ENCODE measurements around the gene ARPC5.
A peak's percentile ranks its signal among the peaks of the same experiment; 100 is the strongest.

The ARPC5 gene

GRCh38 chr1:183609759-183610452 is 25.7 kb downstream of the ARPC5 start:
- no peak for DNase-seq

DNA sequence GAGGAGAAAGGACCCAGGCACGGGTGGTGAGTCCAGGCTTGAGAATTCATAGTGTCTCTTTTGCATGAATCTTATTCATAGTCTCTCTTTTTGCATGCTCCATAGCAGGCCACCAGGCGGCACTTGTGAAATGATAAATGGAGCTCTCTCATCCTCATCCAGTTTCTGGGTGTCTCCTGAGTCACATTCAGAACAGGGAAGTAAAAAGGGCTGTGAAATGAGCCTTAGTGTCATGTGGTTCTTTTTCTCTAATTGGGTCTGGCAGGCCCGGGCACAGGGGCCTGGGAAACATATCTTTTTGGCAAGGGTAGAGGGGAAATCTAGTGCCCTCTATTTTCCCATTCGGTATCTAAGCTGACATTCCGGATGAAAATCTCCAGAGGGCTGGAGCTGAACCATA is 26.3 kb downstream of the ARPC5 start:
- DNase-seq, result peak; percentile 36

- DNase-seq, result no peak
These were observed 28.1 kb downstream of the ARPC5 start for GRCh38 chr1:183607322-183607980.

- DNase-seq, result no peak
These were observed 29.7 kb downstream of the ARPC5 start for GRCh38 chr1:183605904-183606303.

GRCh38 chr1:183604815-183605214 is 30.8 kb downstream of the ARPC5 start:
- no peak for DNase-seq

- no peak for DNase-seq
These were observed 31.4 kb downstream of the ARPC5 start for GRCh38 chr1:183604038-183604808.

DNA sequence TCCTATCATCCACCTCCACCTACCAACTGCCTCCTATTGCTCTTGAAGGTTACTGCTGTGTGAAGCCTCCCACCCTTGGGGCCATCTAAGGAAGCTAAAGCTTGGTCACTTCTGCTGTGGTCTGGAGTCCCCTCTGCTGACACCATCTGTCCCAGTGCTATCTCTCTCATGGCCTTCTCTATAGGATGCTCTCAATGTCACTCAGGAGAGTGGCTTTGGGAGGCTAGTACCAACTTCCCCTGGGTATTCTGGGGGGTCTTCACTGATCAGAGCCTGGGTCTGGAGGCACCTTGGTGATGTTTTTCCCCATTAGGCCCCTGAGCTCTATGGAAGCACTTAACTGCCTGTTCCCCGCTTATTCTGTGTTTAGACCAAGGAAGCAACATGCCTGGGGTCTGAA is 33.1 kb downstream of the ARPC5 start:
- no peak for DNase-seq

- no peak for DNase-seq
These were observed 34.9 kb downstream of the ARPC5 start for GRCh38 chr1:183600634-183601033.

- no peak for DNase-seq
These were observed 35.4 kb downstream of the ARPC5 start for GRCh38 chr1:183600136-183600535.

- no peak for DNase-seq
These were observed 37.2 kb downstream of the ARPC5 start for GRCh38 chr1:183598386-183598785.

- no peak for DNase-seq
These were observed 37.8 kb downstream of the ARPC5 start for GRCh38 chr1:183597656-183598347.

DNA sequence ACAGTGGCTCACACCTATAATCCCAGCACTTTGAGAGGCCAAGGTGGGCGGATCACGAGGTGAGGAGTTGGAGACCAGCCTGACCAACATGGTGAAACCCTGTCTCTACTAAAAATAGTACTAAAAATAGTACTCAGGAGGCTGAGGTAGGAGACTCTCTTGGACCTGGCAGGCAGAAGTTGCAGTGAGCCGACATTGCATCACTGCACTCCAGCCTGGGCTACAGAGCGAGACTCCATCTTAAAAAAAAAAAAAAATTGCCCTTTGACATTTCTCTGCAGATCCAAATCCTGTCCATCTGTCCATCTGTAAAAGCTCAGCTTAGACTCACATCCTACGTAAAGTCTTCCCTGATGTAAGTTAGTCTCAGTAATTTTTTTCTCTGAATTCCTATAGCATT is 39.1 kb downstream of the ARPC5 start:
- DNase-seq, result no peak

DNA sequence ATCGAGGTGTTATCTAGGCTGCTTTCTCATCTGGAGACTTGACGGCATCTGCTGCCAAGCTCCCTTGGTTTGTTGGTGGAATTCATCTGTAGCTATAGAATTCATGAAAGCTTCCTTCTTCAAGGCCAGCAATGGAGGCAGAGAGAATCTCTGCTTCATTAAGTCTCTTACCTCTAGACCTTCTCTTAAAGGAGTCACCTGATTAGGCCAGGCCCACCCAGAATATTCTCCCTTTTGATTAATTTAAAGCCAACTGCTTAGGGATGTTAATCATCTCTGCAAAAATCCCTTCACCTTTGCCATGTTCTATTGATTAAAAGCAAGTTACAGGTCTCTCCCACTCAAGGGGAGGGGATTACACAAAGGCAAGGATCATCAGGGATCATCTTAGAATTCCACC is 40.0 kb downstream of the ARPC5 start:
- DNase-seq, result no peak

- no peak for DNase-seq
These were observed 42.2 kb downstream of the ARPC5 start for GRCh38 chr1:183593356-183593755.

- DNase-seq, result no peak
These were observed 42.9 kb downstream of the ARPC5 start for GRCh38 chr1:183592733-183593132.

DNA sequence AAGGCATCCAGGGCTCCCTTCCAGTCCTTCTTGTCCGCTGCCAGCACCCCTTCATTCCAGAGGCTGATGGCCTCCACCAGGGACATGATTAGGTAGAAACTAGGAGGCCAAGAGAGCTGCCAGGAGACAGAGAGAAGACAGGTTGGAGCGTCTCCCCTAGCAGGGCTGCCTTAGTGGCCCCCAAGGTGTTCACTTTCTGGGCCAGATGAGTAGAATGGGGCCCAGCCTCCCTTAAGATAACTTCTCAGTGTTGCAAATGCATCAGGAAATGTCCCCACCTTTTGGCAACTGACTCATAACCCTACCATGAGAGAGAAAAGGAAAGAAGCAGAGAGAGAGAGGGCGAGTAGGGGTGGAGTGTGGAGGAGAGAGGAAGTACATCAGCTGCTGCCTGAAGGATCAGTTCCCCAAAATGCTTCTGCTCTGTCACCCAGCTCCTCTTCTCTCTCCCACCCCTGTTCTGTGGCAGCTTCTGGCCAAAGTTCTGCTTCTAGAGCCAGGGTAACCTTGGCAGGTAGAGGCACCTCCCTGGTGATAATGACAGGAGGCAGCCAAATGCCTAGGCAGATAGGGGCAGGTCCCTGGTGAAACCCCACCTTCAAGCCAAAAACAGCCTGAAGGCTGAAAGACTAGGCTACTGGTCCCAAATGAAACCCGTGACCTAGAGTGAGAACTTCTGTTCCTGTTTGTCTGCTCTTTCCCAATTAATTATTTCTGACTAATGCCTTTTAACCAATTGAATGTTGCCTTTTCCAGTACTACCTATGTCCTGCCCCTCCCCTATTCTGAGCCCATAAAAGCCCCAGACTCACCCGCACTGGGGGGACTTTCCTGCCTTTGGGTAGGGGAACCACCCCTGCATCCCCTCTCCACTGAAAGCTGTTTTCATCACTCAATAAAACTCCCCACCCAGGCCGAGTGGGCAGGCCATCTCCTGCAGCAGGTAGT is 45.1 kb downstream of the ARPC5 start, which contains the start of gene NCF2:
TSS of gene NCF2 (minus strand) at position 216 of the 948 bp plus-strand sequence. CDS start at position 86, 130 bp downstream.
- peak; percentile 59 for DNase-seq

DNA sequence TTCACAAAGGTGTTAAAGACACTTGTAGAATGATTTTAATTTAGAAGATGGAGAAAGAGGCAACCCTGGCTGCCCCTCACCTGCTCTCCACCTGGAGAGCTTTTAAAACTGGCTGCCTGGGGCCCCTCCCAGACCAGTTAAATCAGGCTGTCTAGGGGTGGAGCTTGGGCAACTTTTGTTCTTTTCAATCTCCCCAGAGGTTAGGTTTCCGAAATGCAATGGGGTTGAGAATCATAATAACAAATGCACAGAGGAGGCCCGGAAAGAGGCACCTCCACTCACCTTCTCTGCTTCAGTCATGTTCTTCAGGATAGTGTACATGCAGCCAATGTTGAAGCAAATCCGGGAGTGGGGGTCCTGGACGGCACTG is 45.7 kb downstream of the ARPC5 start:
- no peak for DNase-seq

- DNase-seq, result no peak
These were observed 46.2 kb downstream of the ARPC5 start for GRCh38 chr1:183589384-183589783.

- DNase-seq, result no peak
These were observed 46.8 kb downstream of the ARPC5 start for GRCh38 chr1:183588827-183589226.

GRCh38 chr1:183586926-183587325 is 48.7 kb downstream of the ARPC5 start:
- DNase-seq, result no peak

DNA sequence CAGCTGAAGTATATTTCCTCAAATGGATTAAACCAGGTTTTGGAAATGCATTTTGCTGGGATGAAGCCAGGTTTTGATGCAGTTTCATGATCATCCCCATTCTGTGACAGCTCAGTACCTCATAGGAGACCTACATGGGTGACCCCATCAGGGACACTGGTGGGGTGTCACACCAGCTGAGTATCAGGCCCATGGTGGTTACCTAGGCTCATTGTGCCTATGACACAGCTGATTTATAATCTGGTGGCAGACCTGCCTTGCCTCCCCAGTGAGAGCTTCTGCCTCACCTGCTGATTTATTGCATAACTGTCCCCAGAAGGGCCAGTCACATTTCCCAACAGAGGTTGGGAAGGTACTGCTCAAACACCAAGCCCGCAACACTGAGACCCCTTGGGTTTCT is 49.1 kb downstream of the ARPC5 start:
- no peak for DNase-seq

DNA sequence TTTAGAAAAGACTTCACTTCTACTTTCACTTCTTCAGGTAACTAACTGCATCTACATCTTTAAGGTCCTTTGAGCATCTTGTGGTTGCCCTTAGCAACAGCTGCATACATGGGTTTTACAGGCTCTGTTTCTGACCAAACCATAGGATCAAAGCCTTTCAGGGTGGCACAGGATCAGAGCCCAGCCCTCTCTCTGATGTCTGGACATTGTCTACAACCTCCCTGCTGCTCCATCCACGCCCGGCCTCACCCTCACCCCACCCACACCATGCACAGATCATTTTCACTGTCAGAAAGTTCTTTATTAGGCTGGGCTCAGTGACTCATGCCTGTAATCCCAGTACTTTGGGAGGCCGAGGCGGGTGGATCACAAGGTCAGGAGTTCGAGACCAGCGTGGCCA is 50.5 kb downstream of the ARPC5 start:
- DNase-seq, result no peak

All from activated CD4-positive, alpha-beta T cell treated with anti-CD3 and anti-CD28 coated beads for 48 hours (primary cell).